ENCODE measurements around the gene ERG.

Gene ERG

DNA sequence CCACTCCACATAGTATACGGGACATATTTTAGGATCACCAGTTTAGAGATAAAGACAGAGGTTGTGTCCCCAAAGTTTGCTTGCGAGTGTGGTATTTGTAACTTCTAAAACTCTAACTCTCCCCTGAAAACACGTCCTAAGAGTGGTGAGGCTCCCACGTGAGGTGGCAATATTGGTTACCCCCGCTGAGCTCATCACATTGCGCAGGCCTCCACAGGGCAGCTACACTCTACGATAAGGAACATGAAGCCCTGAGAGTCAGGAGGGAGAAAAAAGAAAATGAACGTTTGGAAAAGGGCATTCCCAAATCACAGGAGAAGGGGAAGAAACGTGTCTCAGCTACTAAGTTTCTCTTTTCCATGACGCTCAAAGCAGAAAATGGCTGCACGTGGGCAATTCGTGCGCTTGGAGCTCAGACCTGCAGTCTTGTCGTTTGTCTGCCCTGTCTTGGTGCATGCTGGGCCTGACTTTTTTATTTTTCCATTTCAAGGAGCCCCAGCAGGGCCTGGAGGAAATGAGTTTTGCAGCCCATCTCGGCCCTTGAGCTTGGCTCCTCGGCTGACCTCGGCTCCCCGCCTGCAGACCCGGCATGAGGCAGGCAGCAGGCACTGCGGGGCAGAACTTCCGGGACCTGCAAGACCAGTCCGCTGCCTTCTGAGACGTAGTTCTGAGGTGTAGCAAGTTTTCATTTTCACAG, 25.7 kb downstream of the ERG start:
- DNase-seq, result no peak

DNA sequence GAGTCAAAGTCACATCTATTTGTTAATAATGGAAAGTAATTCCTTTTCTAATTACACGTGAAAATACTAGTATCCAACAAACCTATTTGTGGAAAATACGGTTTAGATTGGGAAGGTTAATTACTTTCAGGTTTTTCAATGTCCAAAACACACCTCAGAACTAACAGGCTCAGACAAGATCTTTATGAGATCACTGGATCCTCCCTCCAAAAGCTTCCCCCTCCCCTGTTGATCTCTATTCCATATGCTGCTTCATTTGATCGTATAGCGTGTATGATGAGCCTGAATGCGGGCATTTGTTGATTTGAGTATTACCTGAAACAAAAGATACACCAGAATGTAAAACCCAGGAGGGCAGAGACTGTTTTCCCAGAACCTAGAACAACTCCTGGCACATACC, 26.5 kb downstream of the ERG start:
- DNase-seq, result no peak

- DNase-seq, result no peak
Measured at GRCh38 chr21:38470755-38471154, 27.5 kb downstream of the ERG start.

GRCh38 chr21:38469642-38470041, 28.6 kb downstream of the ERG start:
- DNase-seq, result no peak

GRCh38 chr21:38468989-38469388, 29.3 kb downstream of the ERG start:
- no peak for DNase-seq

GRCh38 chr21:38467911-38468310, 30.4 kb downstream of the ERG start:
- no peak for DNase-seq

DNA sequence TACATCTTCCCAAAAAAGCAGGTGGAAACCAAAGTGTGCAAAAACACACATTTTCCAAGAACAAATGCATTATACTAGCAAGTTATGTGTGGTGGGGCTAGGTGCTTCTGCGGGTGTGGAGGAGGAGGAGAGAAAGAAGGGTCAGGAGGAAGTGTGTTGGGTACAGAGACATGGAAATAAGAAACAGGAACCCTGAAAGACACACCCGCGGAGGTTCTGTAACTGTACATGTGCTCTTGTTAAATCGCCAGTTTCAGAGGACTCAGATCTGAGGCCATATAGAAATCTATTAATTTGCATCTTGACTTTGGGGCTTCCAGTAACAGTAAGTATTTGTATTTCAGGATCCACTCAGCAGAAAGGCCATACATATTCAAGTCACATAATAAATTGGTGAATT, 30.9 kb downstream of the ERG start:
- DNase-seq, result no peak

DNA sequence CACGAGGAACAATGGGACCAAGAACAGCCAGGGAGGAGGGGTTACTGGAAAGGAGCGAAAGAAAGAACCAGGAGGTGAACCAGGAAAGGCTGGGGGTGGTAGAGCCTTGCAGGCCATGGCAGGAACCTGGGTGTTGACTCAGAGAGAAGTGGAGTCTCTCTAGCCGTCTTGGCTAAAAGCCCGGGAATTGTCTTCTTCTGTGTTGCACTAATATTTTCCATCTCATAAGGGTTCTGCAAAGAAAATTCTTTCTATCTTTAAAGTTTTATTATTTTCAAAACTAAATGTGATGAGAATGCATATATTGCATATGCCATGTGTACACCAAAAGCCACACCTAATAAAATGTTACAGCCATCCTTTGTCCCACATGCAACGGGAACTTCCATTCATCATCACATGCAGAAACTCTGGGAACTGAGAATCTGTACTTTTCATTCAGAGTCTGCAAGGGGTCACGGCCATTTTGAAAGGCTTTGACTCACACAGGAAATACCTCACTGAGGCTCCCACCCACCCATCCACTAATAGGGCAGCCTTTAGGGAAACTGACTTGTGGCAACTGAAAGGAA, 38.0 kb downstream of the ERG start:
- no peak for DNase-seq

GRCh38 chr21:38459490-38459889, 38.8 kb downstream of the ERG start:
- no peak for DNase-seq

- no peak for DNase-seq
Measured at GRCh38 chr21:38455403-38455802, 42.9 kb downstream of the ERG start.

GRCh38 chr21:38454702-38455101, 43.6 kb downstream of the ERG start:
- no peak for DNase-seq

DNA sequence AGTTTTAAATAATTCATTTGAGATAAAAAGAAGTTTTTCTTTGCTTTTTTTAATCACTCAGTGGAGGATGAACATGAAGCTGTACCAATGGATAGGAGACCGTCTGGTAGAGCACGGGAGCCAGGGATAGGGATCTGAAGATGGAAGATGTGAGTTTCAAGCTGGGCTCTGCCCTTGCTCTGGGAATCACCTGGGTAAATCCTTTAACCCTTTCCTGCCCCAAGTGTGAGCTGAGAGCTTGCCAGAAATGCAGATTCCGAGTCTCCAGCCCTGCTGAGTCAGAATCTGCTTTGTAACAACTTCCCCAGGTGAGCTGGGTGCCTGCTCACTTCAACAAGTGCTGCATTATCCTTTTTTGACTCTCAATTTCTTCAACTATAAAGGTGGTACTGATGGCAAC, 44.1 kb downstream of the ERG start:
- DNase-seq, result no peak

- DNase-seq, result no peak
Measured at GRCh38 chr21:38448671-38449385, 49.4 kb downstream of the ERG start.

GRCh38 chr21:38447611-38448010, 50.7 kb downstream of the ERG start:
- DNase-seq, result no peak

DNA sequence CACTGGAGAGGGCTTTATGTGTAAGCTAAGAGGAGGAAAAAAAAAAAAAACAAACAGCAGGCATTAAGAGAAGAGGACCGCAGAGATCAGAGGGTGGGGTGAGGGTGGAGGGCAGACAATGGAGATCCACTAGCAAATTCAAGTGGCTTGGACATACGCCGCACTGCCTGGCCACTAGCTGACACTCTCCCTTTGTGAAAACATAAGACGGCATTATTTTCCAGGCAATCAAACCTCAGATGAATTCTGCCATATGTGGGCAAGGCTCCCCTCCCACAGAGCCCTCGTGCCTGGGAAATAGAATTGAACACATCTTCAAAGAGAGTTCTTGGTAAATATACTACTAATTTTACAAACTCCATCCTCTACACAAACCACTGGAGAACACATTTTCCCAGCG, 53.6 kb downstream of the ERG start:
- DNase-seq, result no peak

GRCh38 chr21:38443110-38443509, 55.2 kb downstream of the ERG start:
- no peak for DNase-seq

DNA sequence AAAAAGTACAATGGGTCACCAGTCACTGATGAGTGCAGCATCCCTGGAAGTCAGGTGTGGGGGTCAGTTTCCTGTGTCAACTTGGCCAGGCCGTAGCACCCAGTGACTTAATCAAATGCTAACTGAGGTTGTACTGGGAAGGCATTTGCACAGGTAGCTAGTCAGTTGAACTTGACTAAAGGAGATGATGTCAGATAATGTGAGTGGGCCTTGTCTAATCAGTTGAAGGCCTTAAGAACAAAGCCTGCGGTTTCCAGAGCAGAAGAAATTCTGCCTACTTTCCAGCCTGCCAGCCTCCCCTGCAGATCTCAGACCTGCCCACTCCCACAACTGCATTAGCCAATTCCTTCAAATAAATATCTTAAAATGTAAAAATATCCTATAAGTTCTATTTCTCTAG, 57.1 kb downstream of the ERG start:
- DNase-seq, result no peak

GRCh38 chr21:38440746-38441145, 57.5 kb downstream of the ERG start:
- no peak for DNase-seq

- DNase-seq, result no peak
Measured at GRCh38 chr21:38439957-38440356, 58.3 kb downstream of the ERG start.

GRCh38 chr21:38439426-38439825, 58.9 kb downstream of the ERG start:
- DNase-seq, result no peak

GRCh38 chr21:38438462-38438893, 59.8 kb downstream of the ERG start:
- no peak for DNase-seq

DNA sequence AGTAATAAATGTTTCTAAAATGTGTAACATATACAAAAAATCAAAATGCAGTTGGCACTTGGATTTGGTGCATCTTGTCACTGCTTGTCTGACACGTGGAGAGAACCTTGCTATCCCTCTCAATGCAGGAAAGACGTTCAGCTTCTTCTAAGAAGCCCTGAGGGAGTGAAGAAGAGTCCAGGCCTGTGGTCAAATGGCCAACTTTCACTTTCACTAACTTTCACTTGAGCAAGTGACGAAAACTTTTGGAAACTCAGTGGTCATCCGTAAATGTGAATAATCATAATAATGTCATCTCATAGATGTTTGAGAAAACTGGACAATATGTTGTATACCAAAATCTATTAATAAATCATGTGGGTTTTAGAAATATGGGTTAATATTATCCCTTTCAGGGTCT, 61.9 kb downstream of the ERG start:
- DNase-seq, result no peak

GRCh38 chr21:38434913-38435533, 63.3 kb downstream of the ERG start:
- no peak for DNase-seq

DNA sequence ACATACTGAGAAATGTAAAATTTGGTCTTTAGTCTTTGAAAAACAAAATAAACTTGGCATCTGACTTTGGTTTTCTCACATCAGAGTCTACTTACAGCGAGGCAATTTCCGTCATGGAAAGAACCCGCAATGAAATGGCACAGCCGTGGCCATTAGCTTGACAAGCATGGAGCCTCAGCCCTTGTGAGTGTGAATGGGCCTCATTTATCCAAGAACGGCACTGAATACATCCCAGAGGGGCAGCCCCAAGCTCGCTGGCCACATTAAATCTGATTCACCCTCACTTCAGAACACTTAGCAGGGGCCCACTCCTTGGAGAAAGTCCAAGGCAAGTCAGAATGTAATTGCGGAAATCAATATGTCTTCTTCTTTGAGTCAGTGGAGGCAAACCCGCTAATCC, 64.8 kb downstream of the ERG start:
- DNase-seq, result no peak
